K562 (cell line): Measurements from ENCODE around the gene NFYC. TPM values are rescaled to one million over a fixed set of nuclear protein-coding genes. Genes with fewer than 3 reads are reported as not detected.

ENCODE experiments used
- ATF2 ChIP-seq: sonication (generic); formaldehyde crosslinking; IDR thresholded peaks from 2 replicates; pipeline ENCODE4 v1.8.1; 2022; ENCODE audit warnings: missing genetic modification reagents
- BRF2 ChIP-seq: IDR thresholded peaks from 3 replicates; pipeline ENCODE4 v1.6.1; 2011; ENCODE audit warnings: borderline replicate concordance, mild to moderate bottlenecking; ENCODE audit not compliant: insufficient read length, insufficient read depth
- CREBBP ChIP-seq: IDR thresholded peaks from one replicate; pipeline ENCODE4 v1.6.1; 2012; ENCODE audit warnings: low read depth, mild to moderate bottlenecking, control low read depth, inconsistent platforms, low read length
- ERF ChIP-seq: fragments of 450-650 bp; formaldehyde crosslinking; IDR thresholded peaks from 2 replicates; pipeline ENCODE4 v1.4.0; 2020; ENCODE audit warnings: mild to moderate bottlenecking, mixed read lengths
- HCFC1 ChIP-seq: IDR thresholded peaks from 2 replicates; pipeline ENCODE4 v1.6.1; 2012; ENCODE audit warnings: low read depth, low read length, improper control_type of control experiment
- MBD2 ChIP-seq: sonication (generic); IDR thresholded peaks from 2 replicates; pipeline ENCODE4 v1.6.1; 2016; ENCODE audit warnings: low read depth, borderline replicate concordance
- MEIS2 ChIP-seq: fragments of 450-650 bp; IDR thresholded peaks from 2 replicates; pipeline ENCODE4 v1.6.1; 2014; ENCODE audit warnings: mild to moderate bottlenecking; ENCODE audit not compliant: partially characterized antibody
- MNT ChIP-seq, 2 experiments: fragments of 450-650 bp; conservative IDR thresholded peaks; 2 replicates each; pipeline ENCODE4 v1.6.1; 2017; ENCODE audit warnings: mild to moderate bottlenecking in 2 of 2, moderate library complexity in 2 of 2
- NFE2L1 ChIP-seq: fragments of 450-650 bp; IDR thresholded peaks from 2 replicates; pipeline ENCODE4 v1.6.1; 2016; ENCODE audit warnings: missing genetic modification characterization, low read depth, mild to moderate bottlenecking, missing compliant biosample characterization, moderate library complexity, borderline replicate concordance
- NONO ChIP-seq, 2 experiments: fragments of 200-400 bp in 1 of 2; fragments of 450-650 bp in 1 of 2; formaldehyde crosslinking in 1 of 2; IDR thresholded peaks; 2 replicates each; pipeline ENCODE4 v1.6.1; 2017; ENCODE audit warnings: low read depth in 2 of 2, mild to moderate bottlenecking in 2 of 2, moderate library complexity in 2 of 2, low read length in 1 of 2
- NR4A1 ChIP-seq, 2 experiments: fragments of 250-450 bp in 1 of 2; fragments of 450-650 bp in 1 of 2; sonication (Bioruptor Pico) in 1 of 2; IDR thresholded peaks; 2 replicates each; pipeline versions ENCODE4 v1.4.0 to v1.6.1; 2016 to 2020; ENCODE audit warnings: mild to moderate bottlenecking in 2 of 2, missing compliant biosample characterization in 1 of 2, missing genetic modification characterization in 1 of 2, moderate library complexity in 1 of 2
- PML ChIP-seq: IDR thresholded peaks from 2 replicates; pipeline ENCODE4 v1.6.1; 2012; ENCODE audit warnings: low read length, inconsistent platforms
- RBM17 ChIP-seq: fragments of 200-400 bp; formaldehyde crosslinking; IDR thresholded peaks from 2 replicates; pipeline ENCODE4 v1.6.1; 2017; ENCODE audit warnings: low read depth, mild to moderate bottlenecking, low read length, borderline replicate concordance
- RFX1 ChIP-seq: fragments of 450-650 bp; IDR thresholded peaks from 2 replicates; pipeline ENCODE4 v1.6.1; 2016; ENCODE audit warnings: mild to moderate bottlenecking, moderate library complexity
- SRSF3 ChIP-seq: fragments of 200-400 bp; formaldehyde crosslinking; IDR thresholded peaks from 2 replicates; pipeline ENCODE4 v1.6.1; 2016; ENCODE audit warnings: mild to moderate bottlenecking, low read length, moderate library complexity; ENCODE audit not compliant: insufficient read depth
- TSHZ1 ChIP-seq: fragments of 250-450 bp; sonication (Bioruptor Pico); IDR thresholded peaks from 2 replicates; pipeline ENCODE4 v1.4.0; 2020; ENCODE audit warnings: mild to moderate bottlenecking, moderate library complexity
- ZNF232 ChIP-seq: sonication (generic); formaldehyde crosslinking; IDR thresholded peaks from 2 replicates; pipeline ENCODE4 v1.8.0; 2022; ENCODE audit warnings: mild to moderate bottlenecking, missing genetic modification reagents
- ZNF324 ChIP-seq: fragments of 250-450 bp; sonication (Bioruptor Pico); IDR thresholded peaks from 2 replicates; pipeline ENCODE4 v1.4.0; 2020; ENCODE audit warnings: mild to moderate bottlenecking
- ZNF77 ChIP-seq: fragments of 250-450 bp; sonication (Bioruptor Pico); IDR thresholded peaks from 2 replicates; pipeline ENCODE4 v1.5.0; 2020
- polyA plus RNA-seq, 8 experiments: library from polyadenylated mRNA; depleted of rRNA in 4 of 8; stranded (reverse) in 5 of 8; unstranded in 3 of 8; fragments of >200 nt; fragmentation: Nextera tagmentation in 2 of 8; fragmentation: Illumina TruSeq in 1 of 8; extraction: Ambion mirVana in 2 of 8; extraction: Trizol in 1 of 8; gene quantifications; 2 replicates each; pipeline versions ENCODE4 v1.2.1 to v1.2.3, GENCODE V29; 2011 to 2014; ENCODE audit warnings: inconsistent platforms in 1 of 8, missing spikeins in 1 of 8
- total RNA-seq, 7 experiments: library from RNA; depleted of rRNA in 6 of 7; stranded (reverse); fragments of >200 nt in 6 of 7; fragmentation: Illumina TruSeq in 2 of 7; extraction: Trizol in 2 of 7; gene quantifications; 2 replicates each; pipeline versions ENCODE4 v1.2.1 to v1.2.3, GENCODE V29; 2011 to 2021; ENCODE audit warnings: low replicate concordance in 1 of 7

NFYC gene
- total and polyA plus RNA-seq, 9 of the 15 experiments (the other 6 are each of a cell fraction or from before 2014, with no cell fraction given) = 4.8 to 59.8 (median 41.1) TPM

GRCh38 chr1:40711465-40712404 lies 20.2 kb downstream of the NFYC start (continued):
- no peak for TF ChIP-seq ATF2 (CRISPR knock-in tag)
- TF ChIP-seq ZNF324 (CRISPR knock-in tag) = no peak
- no peak for TF ChIP-seq ERF (CRISPR knock-in tag)
- no peak for TF ChIP-seq SRSF3
- no peak for TF ChIP-seq NFE2L1 (tag)
- peak; percentile 41 to 66; a peak in 3 of 4 replicates for TF ChIP-seq MNT (conservative IDR thresholded peaks at IDR 0.05)
- TF ChIP-seq ZNF77 = no peak
- TF ChIP-seq BRF2 = no peak
- TF ChIP-seq ZNF232 (CRISPR knock-in tag) = no peak
- no peak for TF ChIP-seq CREBBP
- TF ChIP-seq RFX1 = 0 out of 2 replicates have a peak, but pooled peaks have one; percentile 8
- TF ChIP-seq NR4A1 (CRISPR knock-in tag; IDR thresholded peaks at IDR 0.05) = no peak
- TF ChIP-seq NR4A1 (tag; IDR thresholded peaks at IDR 0.05) = no peak
- TF ChIP-seq HCFC1 = no peak
- TF ChIP-seq MEIS2 = no peak
- no peak; the same call in 1 of the 2 replicates for TF ChIP-seq PML
- TF ChIP-seq NONO (IDR thresholded peaks at IDR 0.05; ENCODE audit: low read depth in 2 of 2, low read length in 1 of 2) = no peak
- no peak for TF ChIP-seq RBM17
- TF ChIP-seq TSHZ1 = no peak
- TF ChIP-seq MBD2 = no peak
